B cell (primary cell): Measurements from ENCODE around the gene SLC28A3. TPM values are rescaled to one million over a fixed set of nuclear protein-coding genes. Genes with fewer than 3 reads are reported as not detected.

Experiments used
- ATAC-seq: fragments of 200-7000 bp; cut with Tn5 transposase; one replicate; pipeline ENCODE4 v1.10.0; 2021; ENCODE audit warnings: low read depth, mild to moderate bottlenecking, moderate number of reproducible peaks, moderate library complexity
- CTCF ChIA-PET: fragments of 350-600 bp; sonication (Branson Sonifier 250); formaldehyde crosslinking; loops from one replicate; lab custom pipeline; 2021; ENCODE audit warnings: antibody characterized with exemption, inconsistent platforms; lab: Charles Lee
- POLR2A ChIA-PET: fragments of 350-600 bp; sonication (Branson Sonifier 250); formaldehyde crosslinking; loops from one replicate; lab custom pipeline; 2021; ENCODE audit warnings: antibody characterized with exemption; lab: Charles Lee
- DNase-seq: peaks from one replicate; pipeline ENCODE4 v3.0.0; 2013
- H2AFZ ChIP-seq: 2 replicates; pipeline ENCODE4 v1.6.1; 2012; ENCODE audit warnings: mild to moderate bottlenecking, low read depth, low read length; ENCODE audit not compliant: insufficient read depth, poor library complexity, severe bottlenecking
- H3K27ac ChIP-seq, 2 donors: 1 replicate in 1 of 2; 2 replicates in 1 of 2; pipeline ENCODE4 v1.5.1; 2012 to 2013; ENCODE audit warnings: low read length in 2 of 2, mild to moderate bottlenecking in 2 of 2, moderate library complexity in 1 of 2
- H3K27me3 ChIP-seq, 4 experiments: fragments of 200-600 bp in 1 of 4; sonication (generic) in 1 of 4; replicated peaks in 1 of 4; 1 replicate in 2 of 4; 2 replicates in 2 of 4; pipeline versions ENCODE4 v1.6.1 to v1.7.0; 2013 to 2016; ENCODE audit warnings: low read length in 3 of 4, mild to moderate bottlenecking in 2 of 4, mixed read lengths in 1 of 4, moderate library complexity in 1 of 4; ENCODE audit not compliant: insufficient read depth in 4 of 4, control insufficient read depth in 3 of 4; ENCODE audit errors: control extremely low read depth in 1 of 4
- H3K36me3 ChIP-seq, 2 experiments: replicated peaks in 1 of 2; 1 replicate in 1 of 2; 2 replicates in 1 of 2; pipeline versions ENCODE4 v1.6.1 to v1.7.1; 2013; ENCODE audit warnings: low read length in 1 of 2; ENCODE audit not compliant: insufficient read depth in 2 of 2, control insufficient read depth in 1 of 2; ENCODE audit errors: control extremely low read depth in 1 of 2, extremely low read depth in 1 of 2
- H3K4me1 ChIP-seq, 2 donors: fragments of 200-600 bp in 1 of 2; sonication (generic) in 1 of 2; 1 replicate in 1 of 2; 2 replicates in 1 of 2; pipeline versions ENCODE4 v1.5.1 to v1.6.1; 2013 to 2017; ENCODE audit warnings: low read length in 2 of 2; ENCODE audit not compliant: control insufficient read depth in 2 of 2, insufficient read depth in 2 of 2
- H3K4me2 ChIP-seq: replicated peaks from 2 replicates; pipeline ENCODE3; 2012; ENCODE audit warnings: mild to moderate bottlenecking, low read depth, low read length; ENCODE audit not compliant: poor library complexity, severe bottlenecking
- H3K4me3 ChIP-seq, 5 experiments: fragments of 200-600 bp in 1 of 5; sonication (generic) in 1 of 5; 1 replicate in 3 of 5; 2 replicates in 2 of 5; pipeline versions ENCODE4 v1.5.1 to v1.7.0; 2011 to 2016; ENCODE audit warnings: low read length in 4 of 5, mild to moderate bottlenecking in 4 of 5, low read depth in 2 of 5, control low read depth in 1 of 5, moderate library complexity in 1 of 5; ENCODE audit not compliant: insufficient read depth in 1 of 5; ENCODE audit errors: control extremely low read depth in 1 of 5, extremely low read depth in 1 of 5
- H3K79me2 ChIP-seq: fragments of 200-600 bp; sonication (generic); one replicate; pipeline ENCODE4 v1.6.0; 2016; ENCODE audit warnings: low read length; ENCODE audit not compliant: control insufficient read depth, insufficient read depth
- H3K9ac ChIP-seq: fragments of 200-600 bp; sonication (generic); 2 replicates; pipeline ENCODE4 v1.6.1; 2017; ENCODE audit warnings: mild to moderate bottlenecking, low read length, moderate library complexity
- H3K9me3 ChIP-seq, 3 donors: one replicate each; pipeline versions ENCODE4 v1.6.1 to v1.7.1; 2013; ENCODE audit warnings: low read length in 2 of 3; ENCODE audit not compliant: control insufficient read depth in 2 of 3, insufficient read depth in 1 of 3; ENCODE audit errors: control extremely low read depth in 1 of 3
- H4K20me1 ChIP-seq: 2 replicates; pipeline ENCODE4 v1.6.0; 2012; ENCODE audit warnings: mild to moderate bottlenecking, low read length; ENCODE audit not compliant: insufficient read depth, control insufficient read depth, poor library complexity, severe bottlenecking
- H3K27ac Mint-ChIP-seq: one replicate; pipeline ENCODE4 v1.8.0; 2021; ENCODE audit warnings: mixed read lengths
- H3K27me3 Mint-ChIP-seq: one replicate; pipeline ENCODE4 v1.8.0; 2021; ENCODE audit warnings: mixed read lengths
- H3K4me1 Mint-ChIP-seq: one replicate; pipeline ENCODE4 v1.8.0; 2021; ENCODE audit warnings: mixed read lengths
- H3K4me3 Mint-ChIP-seq: one replicate; pipeline ENCODE4 v1.8.0; 2021; ENCODE audit warnings: mixed read lengths
- H3K9me3 Mint-ChIP-seq: one replicate; pipeline ENCODE4 v1.8.0; 2022; ENCODE audit warnings: mixed read lengths; ENCODE audit not compliant: insufficient read depth
- EZH2 ChIP-seq: IDR thresholded peaks from 2 replicates; pipeline ENCODE4 v1.6.1; 2012; ENCODE audit warnings: borderline replicate concordance, low read depth, mild to moderate bottlenecking, moderate library complexity, low read length; ENCODE audit not compliant: insufficient read depth, poor library complexity, severe bottlenecking
- WGBS: methylation state at CpG from one replicate; pipeline ENCODE4 v1.1.5; 2013; ENCODE audit warnings: missing lambda C conversion rate; ENCODE audit not compliant: insufficient coverage; 5-methylcytosine and 5-hydroxymethylcytosine counted together
- intact Hi-C: fragments of 100-400 bp; cut with micrococcal nuclease; formaldehyde crosslinking; loops from one replicate; pipeline ENCODE4 v1.10.0; 2022
- polyA plus RNA-seq: library from polyadenylated mRNA; depleted of rRNA; stranded (reverse); fragments of >200 nt; gene quantifications from 2 replicates; pipeline ENCODE4 v1.2.3, GENCODE V29; 2012
- total RNA-seq, 2 donors: library from RNA; stranded (reverse); fragments of 120-200 nt in 1 of 2; gene quantifications; 1 replicate in 1 of 2; 2 replicates in 1 of 2; pipeline versions ENCODE4 v1.2.3 to v1.2.4, GENCODE V29; 2013 to 2022
- TF ChIP-seq, protein P1 (sequence below): fragments of 200-600 bp; IDR thresholded peaks from one replicate; pipeline ENCODE4 v1.8.0; 2022; ENCODE audit warnings: antibody characterized with exemption, mild to moderate bottlenecking

SLC28A3 gene
- total and polyA plus RNA-seq, 2 donors (not counting 1 experiment from before 2014, with no cell fraction given): not detected

DNA sequence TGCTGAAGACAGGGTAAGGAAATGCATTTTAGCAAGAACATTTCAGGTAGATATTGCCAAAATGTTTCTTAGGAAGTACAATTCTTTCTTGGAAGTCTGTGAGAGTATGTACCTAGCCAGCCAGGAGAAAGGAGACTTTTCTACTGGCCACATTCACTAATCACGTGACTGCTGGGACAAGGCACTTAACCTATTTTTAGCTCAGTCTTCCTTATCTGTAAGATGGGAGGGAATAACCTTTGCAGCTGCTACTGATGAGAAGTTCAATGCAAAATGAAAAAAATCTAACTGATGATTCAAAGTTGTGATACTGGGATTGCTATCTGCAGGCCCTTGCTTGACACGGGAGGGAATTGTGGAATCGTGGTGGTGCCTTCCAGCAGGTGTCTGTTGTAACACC, 42.6 kb upstream of the SLC28A3 start:
- ChIA-PET CTCF (interaction anchor here (6.2 kb wide), 1 partner anchor 14 kb away, joined by 38 read pairs; no protein-coding TSS in a partner anchor), POLR2A (no interaction called here)
- no peaks in the 10 kb centered on the region for H3K36me3 ChIP-seq
- H4K20me1 ChIP-seq: no peaks in the 10 kb centered on the region
- no peak overlapping the region for H2AFZ ChIP-seq
- no peaks in the 10 kb centered on the region for H3K79me2 ChIP-seq
- H3K4me1 ChIP-seq: no peaks in the 10 kb centered on the region
- H3K27me3 Mint-ChIP-seq: peaks cover 11% of the 10 kb centered on the region
- no peak overlapping the region for H3K9ac ChIP-seq
- H3K4me3 Mint-ChIP-seq: no peak overlapping the region
- DNase-seq: no peak
- H3K4me2 ChIP-seq: no peak overlapping the region
- 88% methylated on average over 2 of the region's 3 CpGs for WGBS
- no peaks in the 10 kb centered on the region for H3K27me3 ChIP-seq
- TF ChIP-seq, protein P1, sequence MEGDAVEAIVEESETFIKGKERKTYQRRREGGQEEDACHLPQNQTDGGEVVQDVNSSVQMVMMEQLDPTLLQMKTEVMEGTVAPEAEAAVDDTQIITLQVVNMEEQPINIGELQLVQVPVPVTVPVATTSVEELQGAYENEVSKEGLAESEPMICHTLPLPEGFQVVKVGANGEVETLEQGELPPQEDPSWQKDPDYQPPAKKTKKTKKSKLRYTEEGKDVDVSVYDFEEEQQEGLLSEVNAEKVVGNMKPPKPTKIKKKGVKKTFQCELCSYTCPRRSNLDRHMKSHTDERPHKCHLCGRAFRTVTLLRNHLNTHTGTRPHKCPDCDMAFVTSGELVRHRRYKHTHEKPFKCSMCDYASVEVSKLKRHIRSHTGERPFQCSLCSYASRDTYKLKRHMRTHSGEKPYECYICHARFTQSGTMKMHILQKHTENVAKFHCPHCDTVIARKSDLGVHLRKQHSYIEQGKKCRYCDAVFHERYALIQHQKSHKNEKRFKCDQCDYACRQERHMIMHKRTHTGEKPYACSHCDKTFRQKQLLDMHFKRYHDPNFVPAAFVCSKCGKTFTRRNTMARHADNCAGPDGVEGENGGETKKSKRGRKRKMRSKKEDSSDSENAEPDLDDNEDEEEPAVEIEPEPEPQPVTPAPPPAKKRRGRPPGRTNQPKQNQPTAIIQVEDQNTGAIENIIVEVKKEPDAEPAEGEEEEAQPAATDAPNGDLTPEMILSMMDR: no peak
- H3K4me1 Mint-ChIP-seq: no peaks in the 10 kb centered on the region
- no peak overlapping the region for H3K27ac ChIP-seq
- H3K4me3 ChIP-seq: no peak overlapping the region
- no peaks in the 10 kb centered on the region for H3K9me3 Mint-ChIP-seq
- ATAC-seq: no peak
- intact Hi-C loops: no loop called here
- no peaks in the 10 kb centered on the region for H3K9me3 ChIP-seq
- no peak overlapping the region for H3K27ac Mint-ChIP-seq

GRCh38 chr9:84382720-84383119, 42.2 kb upstream of the SLC28A3 start:
- no peak overlapping the region for H3K4me2 ChIP-seq
- no peak overlapping the region for H2AFZ ChIP-seq
- H3K36me3 ChIP-seq: no peaks in the 10 kb centered on the region
- no CpG with 5 or more reads among the region's 6 CpGs for WGBS
- no peaks in the 10 kb centered on the region for H3K79me2 ChIP-seq
- Mint-ChIP-seq H3K27ac (no peak overlapping the region), H3K9me3 (no peaks in the 10 kb centered on the region), H3K4me3 (no peak overlapping the region), H3K27me3 (peaks cover 11% of the 10 kb centered on the region), H3K4me1 (no peaks in the 10 kb centered on the region)
- ATAC-seq (no peak), DNase-seq (no peak)
- no peak overlapping the region for H3K4me3 ChIP-seq
- intact Hi-C loops: no loop called here
- no peak overlapping the region for H3K27ac ChIP-seq
- POLR2A ChIA-PET: no interaction called here
- CTCF ChIA-PET: no interaction called here
- H3K27me3 ChIP-seq: no peaks in the 10 kb centered on the region
- H3K4me1 ChIP-seq: no peaks in the 10 kb centered on the region
- no peaks in the 10 kb centered on the region for H4K20me1 ChIP-seq
- TF ChIP-seq, protein P1: no peak
- TF ChIP-seq EZH2: no peak
- H3K9ac ChIP-seq: no peak overlapping the region
- no peaks in the 10 kb centered on the region for H3K9me3 ChIP-seq
